Lower lobe of right lung (tissue), 2 donors: Measurements from ENCODE around the gene OR5M3. TPM values are rescaled to one million over a fixed set of nuclear protein-coding genes. Genes with fewer than 3 reads are reported as not detected.

Source experiments
- ATAC-seq, 2 donors: fragments of 200-7000 bp; cut with Tn5 transposase; one replicate each; pipeline ENCODE4 v1.9.1; 2020 to 2022; ENCODE audit warnings: mild to moderate bottlenecking in 2 of 2, moderate library complexity in 2 of 2
- DNase-seq: peaks from one replicate; pipeline ENCODE4 v3.0.0-alpha.2; 2020
- H3K27ac ChIP-seq: fragments of 200-600 bp; one replicate; pipeline ENCODE4 v1.8.0; 2022
- H3K27me3 ChIP-seq: fragments of 200-600 bp; one replicate; pipeline ENCODE4 v1.8.0; 2022; ENCODE audit warnings: low read depth
- H3K36me3 ChIP-seq: fragments of 200-600 bp; one replicate; pipeline ENCODE4 v1.8.0; 2022; ENCODE audit warnings: mild to moderate bottlenecking
- H3K4me1 ChIP-seq: fragments of 200-600 bp; one replicate; pipeline ENCODE4 v1.8.0; 2022
- H3K4me3 ChIP-seq: fragments of 200-600 bp; one replicate; pipeline ENCODE4 v1.8.0; 2022; ENCODE audit warnings: mild to moderate bottlenecking
- H3K9me3 ChIP-seq: fragments of 200-600 bp; one replicate; pipeline ENCODE4 v1.8.0; 2022
- CTCF ChIP-seq: fragments of 200-600 bp; IDR thresholded peaks from one replicate; pipeline ENCODE4 v1.8.0; 2022; ENCODE audit warnings: antibody characterized with exemption, mild to moderate bottlenecking
- intact Hi-C: fragments of 100-400 bp; cut with DNase I; formaldehyde crosslinking; loops from one replicate; pipeline ENCODE4 v1.11.0; 2022
- long read RNA-seq: library from polyadenylated mRNA; unstranded; transcript quantifications from one replicate; pipeline ENCODE4 v2.0.0, GENCODE V29; 2021
- total RNA-seq: library from RNA; stranded (reverse); fragmentation: NEBNext Ultra II Directional; extraction: Animal tissue kit (Norgen Biotek cat#: 25700); gene quantifications from one replicate; pipeline ENCODE4 v1.2.1, GENCODE V29; 2021
- donor health status: DM: no; HTN: yes; CAD: no; lungs with severe emphysema.

Gene OR5M3
- total RNA-seq = not detected
- long read RNA-seq = 0 reads

- Histone ChIP-seq H3K4me3 (no peak within 1 kb of the TSS), H3K27me3 (no peaks in the 10 kb centered on the region), H3K4me1 (no peaks in the 10 kb centered on the region), H3K27ac (no peak within 1 kb of the TSS), H3K36me3 (no peaks in the 10 kb centered on the region), H3K9me3 (no peaks in the 10 kb centered on the region)
- no peak for DNase-seq
- ATAC-seq = no peak
- no peak for TF ChIP-seq CTCF
- intact Hi-C loops = no loop called here
Measured at GRCh38 chr11:56473252-56473651, at the start of gene OR5M3. TSS of gene OR5M3 (minus strand) at chr11:56473352. CDS start at chr11:56470497, 2,855 bp downstream.

- intact Hi-C loops = no loop called here
- DNase-seq (no peak), ATAC-seq (no peak)
- no peak overlapping the region for H3K4me3 ChIP-seq
- no peak overlapping the region for H3K27ac ChIP-seq
- TF ChIP-seq CTCF = no peak
- H3K36me3 ChIP-seq = no peaks in the 10 kb centered on the region
- H3K9me3 ChIP-seq = no peaks in the 10 kb centered on the region
- H3K4me1 ChIP-seq = no peaks in the 10 kb centered on the region
- H3K27me3 ChIP-seq = no peaks in the 10 kb centered on the region
Measured at GRCh38 chr11:56522008-56522407, 48.9 kb upstream of the OR5M3 start.

- H3K4me1 ChIP-seq = no peaks in the 10 kb centered on the region
- no peak for ATAC-seq
- H3K27ac ChIP-seq = no peak overlapping the region
- H3K4me3 ChIP-seq = no peak overlapping the region
- H3K36me3 ChIP-seq = no peaks in the 10 kb centered on the region
- no peak for TF ChIP-seq CTCF
- no peak for DNase-seq
- no peaks in the 10 kb centered on the region for H3K9me3 ChIP-seq
- H3K27me3 ChIP-seq = no peaks in the 10 kb centered on the region
- intact Hi-C loops = no loop called here
Measured at GRCh38 chr11:56513280-56513679, 40.1 kb upstream of the OR5M3 start.

- no peaks in the 10 kb centered on the region for H3K27me3 ChIP-seq
- ATAC-seq (no peak), DNase-seq (no peak)
- intact Hi-C loops = no loop called here
- no peaks in the 10 kb centered on the region for H3K36me3 ChIP-seq
- no peak overlapping the region for H3K27ac ChIP-seq
- H3K4me1 ChIP-seq = no peaks in the 10 kb centered on the region
- no peak for TF ChIP-seq CTCF
- H3K4me3 ChIP-seq = no peak overlapping the region
- no peaks in the 10 kb centered on the region for H3K9me3 ChIP-seq
Measured at GRCh38 chr11:56509439-56509838, 36.3 kb upstream of the OR5M3 start.

- H3K4me1 ChIP-seq = no peaks in the 10 kb centered on the region
- no peaks in the 10 kb centered on the region for H3K27me3 ChIP-seq
- intact Hi-C loops = no loop called here
- no peak overlapping the region for H3K4me3 ChIP-seq
- no peak overlapping the region for H3K27ac ChIP-seq
- no peaks in the 10 kb centered on the region for H3K36me3 ChIP-seq
- no peak for ATAC-seq
- no peak for TF ChIP-seq CTCF
- no peaks in the 10 kb centered on the region for H3K9me3 ChIP-seq
- no peak for DNase-seq
Measured at GRCh38 chr11:56497010-56497409, 23.9 kb upstream of the OR5M3 start.

GRCh38 chr11:56495117-56495516, 22.0 kb upstream of the OR5M3 start:
- no peaks in the 10 kb centered on the region for H3K27me3 ChIP-seq
- no peak overlapping the region for H3K27ac ChIP-seq
- intact Hi-C loops = no loop called here
- ATAC-seq (no peak), DNase-seq (no peak)
- no peak overlapping the region for H3K4me3 ChIP-seq
- H3K9me3 ChIP-seq = no peaks in the 10 kb centered on the region
- no peaks in the 10 kb centered on the region for H3K36me3 ChIP-seq
- no peak for TF ChIP-seq CTCF
- H3K4me1 ChIP-seq = no peaks in the 10 kb centered on the region
